Vagina (tissue), 2 donors: ENCODE data around the gene ATG5. TPM values are rescaled to one million over a fixed set of nuclear protein-coding genes. Genes with fewer than 3 reads are reported as not detected.

ENCODE experiments used
- DNase-seq, 2 donors: peaks; one replicate each; pipeline ENCODE4 v3.0.0-alpha.2; 2017; ENCODE audit errors: extremely low spot score in 2 of 2
- H3K27ac ChIP-seq: fragments of 200-600 bp; sonication (generic); one replicate; pipeline ENCODE4 v1.5.1; 2019
- H3K27me3 ChIP-seq: fragments of 200-600 bp; sonication (generic); one replicate; pipeline ENCODE4 v1.5.1; 2019
- H3K36me3 ChIP-seq, 2 donors: fragments of 200-600 bp; sonication (generic); one replicate each; pipeline ENCODE4 v1.5.1; 2017 to 2019
- H3K4me1 ChIP-seq: fragments of 200-600 bp; sonication (generic); one replicate; pipeline ENCODE4 v1.5.1; 2019
- H3K4me3 ChIP-seq, 2 donors: fragments of 200-600 bp; sonication (generic); 1 replicate in 1 of 2; 2 replicates in 1 of 2; pipeline ENCODE4 v1.5.1; 2016 to 2019
- H3K9me3 ChIP-seq: fragments of 200-600 bp; sonication (generic); one replicate; pipeline ENCODE4 v1.5.1; 2019
- POLR2A ChIP-seq, 2 donors: fragments of 450-650 bp; IDR thresholded peaks; one replicate each; pipeline ENCODE4 v1.6.1; 2017; ENCODE audit warnings: antibody characterized with exemption in 2 of 2, mild to moderate bottlenecking in 2 of 2, moderate library complexity in 2 of 2
- POLR2AphosphoS5 ChIP-seq, 2 donors: sonication (generic); formaldehyde crosslinking; IDR thresholded peaks; one replicate each; pipeline ENCODE4 v1.9.0; 2017; ENCODE audit warnings: antibody characterized with exemption in 2 of 2, mild to moderate bottlenecking in 2 of 2, low read depth in 1 of 2; ENCODE audit not compliant: insufficient read depth in 1 of 2
- intact Hi-C: fragments of 100-400 bp; cut with DNase I; formaldehyde crosslinking; loops from one replicate; pipeline ENCODE4 v1.15.1; 2023
- total RNA-seq: library from RNA; depleted of rRNA; stranded (reverse); fragments of >200 nt; gene quantifications from one replicate; pipeline ENCODE4 v1.2.3, GENCODE V29; 2016
- TF ChIP-seq, protein P1 (sequence below), 3 experiments: fragments of 450-650 bp in 2 of 3; fragments of 200-600 bp in 1 of 3; sonication (generic) in 1 of 3; IDR thresholded peaks; one replicate each; pipeline ENCODE4 v1.5.1; 2017 to 2019; ENCODE audit warnings: antibody characterized with exemption in 3 of 3, mild to moderate bottlenecking in 2 of 3, moderate library complexity in 2 of 3

ATG5 gene
- total RNA-seq, 1 donor from 2014 or later, result 37.1 TPM

DNA sequence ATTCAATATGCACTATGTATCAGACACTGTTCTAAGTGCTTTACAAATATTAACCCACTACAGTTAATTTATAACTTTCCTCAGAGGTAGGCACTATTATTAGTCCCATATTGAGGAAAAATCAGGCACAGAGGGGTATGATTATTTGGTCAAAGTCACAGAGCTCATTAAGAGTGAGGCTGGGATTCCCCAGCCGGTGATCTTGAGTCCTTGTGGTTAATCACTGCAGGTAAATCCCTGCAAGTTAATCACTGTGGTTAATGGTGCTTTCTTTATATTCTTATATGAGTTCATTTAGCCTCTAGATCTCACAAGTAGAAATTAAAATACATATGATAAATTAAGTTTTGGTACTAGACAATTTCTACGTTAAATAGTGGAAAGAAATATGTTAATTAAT lies 44.2 kb upstream of the ATG5 start:
- intact Hi-C loops, result no loop called here
- Histone ChIP-seq H3K4me3 (no peak overlapping the region), H3K27me3 (no peaks in the 10 kb centered on the region), H3K9me3 (no peaks in the 10 kb centered on the region), H3K36me3 (no peaks in the 10 kb centered on the region), H3K27ac (no peak overlapping the region), H3K4me1 (peaks cover 11% of the 10 kb centered on the region)
- TF ChIP-seq, protein P1, sequence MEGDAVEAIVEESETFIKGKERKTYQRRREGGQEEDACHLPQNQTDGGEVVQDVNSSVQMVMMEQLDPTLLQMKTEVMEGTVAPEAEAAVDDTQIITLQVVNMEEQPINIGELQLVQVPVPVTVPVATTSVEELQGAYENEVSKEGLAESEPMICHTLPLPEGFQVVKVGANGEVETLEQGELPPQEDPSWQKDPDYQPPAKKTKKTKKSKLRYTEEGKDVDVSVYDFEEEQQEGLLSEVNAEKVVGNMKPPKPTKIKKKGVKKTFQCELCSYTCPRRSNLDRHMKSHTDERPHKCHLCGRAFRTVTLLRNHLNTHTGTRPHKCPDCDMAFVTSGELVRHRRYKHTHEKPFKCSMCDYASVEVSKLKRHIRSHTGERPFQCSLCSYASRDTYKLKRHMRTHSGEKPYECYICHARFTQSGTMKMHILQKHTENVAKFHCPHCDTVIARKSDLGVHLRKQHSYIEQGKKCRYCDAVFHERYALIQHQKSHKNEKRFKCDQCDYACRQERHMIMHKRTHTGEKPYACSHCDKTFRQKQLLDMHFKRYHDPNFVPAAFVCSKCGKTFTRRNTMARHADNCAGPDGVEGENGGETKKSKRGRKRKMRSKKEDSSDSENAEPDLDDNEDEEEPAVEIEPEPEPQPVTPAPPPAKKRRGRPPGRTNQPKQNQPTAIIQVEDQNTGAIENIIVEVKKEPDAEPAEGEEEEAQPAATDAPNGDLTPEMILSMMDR (IDR thresholded peaks at IDR 0.05), result no peak
- TF ChIP-seq POLR2A (IDR thresholded peaks at IDR 0.05), result no peak
- TF ChIP-seq POLR2AphosphoS5 (IDR thresholded peaks at IDR 0.05; ENCODE audit: insufficient read depth in 1 of 2, low read depth in 1 of 2), result no peak
- no peak for DNase-seq

DNA sequence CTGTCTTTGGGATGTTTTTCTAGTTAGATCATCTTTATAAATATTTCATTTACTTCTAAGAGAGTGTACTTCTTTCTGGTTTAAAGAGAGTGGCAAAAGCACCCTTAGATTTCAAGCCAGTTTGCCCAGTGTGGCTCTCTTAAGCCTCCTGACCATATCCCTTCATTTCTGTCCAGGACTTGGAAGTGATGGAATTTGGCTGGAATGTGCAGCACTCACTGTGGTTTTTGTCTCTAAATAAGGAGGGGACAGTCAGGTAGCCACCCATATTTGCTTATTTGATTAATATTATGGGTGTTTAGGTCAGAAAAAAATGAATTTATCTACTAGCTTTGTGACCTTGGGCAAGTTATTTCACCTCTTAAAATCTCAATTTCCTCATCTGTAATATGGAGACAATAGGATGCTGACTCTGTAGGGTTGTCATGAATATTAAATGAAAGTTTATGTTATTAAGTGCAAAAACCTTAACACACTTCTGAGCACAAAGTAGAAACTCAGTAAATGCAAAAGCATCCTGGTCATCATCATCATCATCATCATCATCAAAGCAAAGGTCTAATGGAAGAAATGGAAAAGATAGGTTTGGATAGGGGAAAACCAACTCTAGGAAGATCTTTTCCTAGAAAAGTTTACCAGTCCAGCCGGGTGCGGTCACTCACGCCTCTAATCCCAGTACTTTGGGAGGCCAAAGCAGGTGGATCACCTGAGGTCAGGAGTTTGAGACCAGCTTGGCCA lies 38.0 kb upstream of the ATG5 start:
- TF ChIP-seq POLR2A (IDR thresholded peaks at IDR 0.05) (no peak), POLR2AphosphoS5 (IDR thresholded peaks at IDR 0.05; ENCODE audit: insufficient read depth in 1 of 2, low read depth in 1 of 2) (no peak)
- TF ChIP-seq, protein P1 (IDR thresholded peaks at IDR 0.05), result no peak
- H3K9me3 ChIP-seq, result no peaks in the 10 kb centered on the region
- H3K27ac ChIP-seq, result no peak overlapping the region
- intact Hi-C loops, result no loop called here
- H3K4me3 ChIP-seq, result no peak overlapping the region
- DNase-seq, result no peak
- H3K36me3 ChIP-seq, result no peaks in the 10 kb centered on the region
- no peaks in the 10 kb centered on the region for H3K27me3 ChIP-seq
- peaks cover 18% of the 10 kb centered on the region for H3K4me1 ChIP-seq

DNA sequence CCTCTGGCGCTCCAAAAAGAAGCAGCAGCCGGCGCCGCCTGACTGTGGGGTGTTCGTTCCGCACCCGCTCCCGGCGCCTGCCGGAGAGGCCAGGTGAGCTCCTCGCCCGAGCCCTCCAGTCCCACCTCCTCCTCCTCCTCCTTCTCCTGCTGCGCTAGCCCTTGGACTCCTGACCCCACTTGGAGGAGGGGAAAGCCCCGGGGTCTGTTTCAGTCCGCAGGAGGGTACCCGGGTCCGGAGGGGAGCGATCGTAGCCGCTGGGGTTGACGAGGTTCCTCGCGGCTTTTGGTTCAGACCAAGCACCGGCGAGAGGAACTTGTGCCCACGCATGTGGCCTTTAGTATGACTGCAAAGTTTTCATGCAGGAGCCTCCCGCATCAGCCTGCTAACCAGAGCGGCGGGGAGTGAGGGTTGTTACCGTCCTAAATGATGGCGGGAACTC lies 35.5 kb upstream of the ATG5 start:
- TF ChIP-seq POLR2AphosphoS5 (IDR thresholded peaks at IDR 0.05; ENCODE audit: insufficient read depth in 1 of 2, low read depth in 1 of 2) (no peak), POLR2A (IDR thresholded peaks at IDR 0.05) (no peak)
- TF ChIP-seq, protein P1 (IDR thresholded peaks at IDR 0.05), result no peak
- H3K4me1 ChIP-seq, result peaks cover 18% of the 10 kb centered on the region
- no peak overlapping the region for H3K27ac ChIP-seq
- no peaks in the 10 kb centered on the region for H3K27me3 ChIP-seq
- DNase-seq, result no peak
- H3K9me3 ChIP-seq, result no peaks in the 10 kb centered on the region
- intact Hi-C loops, result no loop called here
- H3K36me3 ChIP-seq, result no peaks in the 10 kb centered on the region
- H3K4me3 ChIP-seq, result peak overlapping the region; percentile 47 to 65

DNA sequence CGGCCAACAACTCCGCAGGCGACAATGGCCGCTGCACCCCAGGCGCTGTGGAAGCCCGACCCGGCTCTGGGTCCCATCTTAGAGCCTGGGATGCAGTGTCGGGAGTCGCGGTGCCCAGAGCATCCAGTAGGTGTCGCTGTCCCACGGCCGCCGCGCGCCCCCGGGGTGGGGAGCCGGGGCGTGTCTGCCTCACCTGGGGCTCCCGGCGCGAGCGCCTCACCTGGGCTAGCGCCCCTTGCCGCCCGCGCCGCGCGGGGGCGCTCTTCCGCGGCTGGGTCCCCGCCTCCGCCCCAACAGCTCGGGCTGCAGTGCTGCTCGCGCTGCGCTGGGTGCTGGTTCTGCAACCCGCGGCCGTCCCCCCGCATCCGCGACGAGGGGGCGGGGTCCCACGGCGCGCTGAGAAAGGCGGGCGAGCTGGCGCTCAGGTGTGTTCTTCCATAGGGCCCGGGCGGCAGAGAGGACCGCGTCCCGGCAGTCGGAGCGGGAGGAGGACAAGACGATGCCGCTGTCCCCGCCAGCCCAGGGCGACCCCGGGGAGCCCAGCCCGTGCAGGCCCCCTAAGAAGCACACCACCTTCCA lies 34.9 kb upstream of the ATG5 start, which contains the start of gene CRYBG1:
TSS of gene CRYBG1 (plus strand) at position 308 of the 579 bp plus-strand sequence. CDS start at position 500, 192 bp downstream.
- Histone ChIP-seq H3K4me3 (peak within 1 kb of the TSS; percentile 47 to 65), H3K27ac (no peak within 1 kb of the TSS), H3K27me3 (no peaks in the 10 kb centered on the region), H3K4me1 (peaks cover 18% of the 10 kb centered on the region), H3K36me3 (no peaks in the 10 kb centered on the region), H3K9me3 (no peaks in the 10 kb centered on the region)
- DNase-seq, result no peak
- TF ChIP-seq, protein P1 (IDR thresholded peaks at IDR 0.05), result peak; percentile 45 to 69 (median 67)
- no peak for TF ChIP-seq POLR2A (IDR thresholded peaks at IDR 0.05)
- intact Hi-C loops, result no loop called here

DNA sequence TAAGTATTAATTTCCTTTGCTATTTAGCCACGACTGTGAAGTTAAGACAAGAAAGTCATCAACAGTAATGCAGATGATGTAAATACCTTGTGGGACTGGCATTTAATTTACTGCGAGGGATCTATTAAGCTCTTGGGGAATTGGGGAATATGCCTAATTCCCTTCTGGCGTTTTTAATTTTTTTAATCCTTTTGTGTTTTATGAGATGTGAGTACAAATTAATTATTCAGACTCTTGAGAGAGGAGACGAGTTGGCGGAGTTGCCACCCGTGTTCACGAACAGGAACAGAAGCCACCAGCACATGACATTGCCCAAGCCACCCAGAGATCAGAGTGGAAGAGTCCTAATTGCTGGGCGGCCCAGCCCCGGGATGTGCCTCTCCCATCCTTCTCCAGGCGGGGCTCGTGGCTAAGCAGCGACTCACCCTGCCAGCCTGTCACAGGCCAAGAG lies 34.4 kb upstream of the ATG5 start:
- no peak overlapping the region for H3K27ac ChIP-seq
- no peaks in the 10 kb centered on the region for H3K36me3 ChIP-seq
- peak overlapping the region; percentile 47 to 65 for H3K4me3 ChIP-seq
- TF ChIP-seq POLR2A (IDR thresholded peaks at IDR 0.05) (no peak), POLR2AphosphoS5 (IDR thresholded peaks at IDR 0.05; ENCODE audit: insufficient read depth in 1 of 2, low read depth in 1 of 2) (no peak)
- H3K4me1 ChIP-seq, result peaks cover 18% of the 10 kb centered on the region
- H3K27me3 ChIP-seq, result no peaks in the 10 kb centered on the region
- intact Hi-C loops, result no loop called here
- no peak for DNase-seq
- no peaks in the 10 kb centered on the region for H3K9me3 ChIP-seq
